ENCODE results near the gene QRSL1.

DNA sequence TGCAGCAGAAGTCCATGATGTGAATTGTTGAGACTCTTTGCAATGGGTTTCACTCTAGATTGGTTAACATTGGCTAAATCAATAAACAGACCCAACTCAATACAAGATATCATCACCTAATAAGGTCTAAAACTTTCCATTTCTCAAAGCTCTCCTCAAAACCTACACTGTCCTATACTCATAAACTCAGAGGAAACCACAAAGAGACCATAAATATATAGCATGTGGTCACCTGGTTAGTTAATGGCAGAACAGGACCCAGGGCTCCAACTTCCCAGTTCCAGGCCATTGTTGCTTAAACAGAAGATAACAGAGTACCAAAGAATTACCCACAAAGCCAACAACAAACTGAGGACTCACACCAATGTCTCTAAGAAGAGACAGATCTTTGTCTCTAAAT, 12.1 kb upstream of the QRSL1 start:
- TF ChIP-seq POLR2AphosphoS5 (IDR thresholded peaks at IDR 0.05) (no peak), POLR2A (IDR thresholded peaks at IDR 0.05) (no peak), CTCF (IDR thresholded peaks at IDR 0.05) (no peak)

All from breast epithelium (tissue), 3 donors.